WTC11 (cell line): Measurements from ENCODE around the gene EEIG2. TPM values are rescaled to one million over a fixed set of nuclear protein-coding genes. Genes with fewer than 3 reads are reported as not detected.

ENCODE experiments used
- ATAC-seq: fragments of 200-7000 bp; cut with Tn5 transposase; 2 replicates; pipeline ENCODE4 v1.10.0; 2021; ENCODE audit warnings: mild to moderate bottlenecking, moderate library complexity
- CTCF ChIA-PET: fragments of 300-600 bp; sonication (Branson Sonifier 250); formaldehyde crosslinking; loops from one replicate; lab custom pipeline; 2021; ENCODE audit warnings: antibody characterized with exemption; lab: Charles Lee
- POLR2A ChIA-PET: fragments of 350-600 bp; sonication (Branson Sonifier 250); formaldehyde crosslinking; loops from one replicate; lab custom pipeline; 2021; ENCODE audit warnings: antibody characterized with exemption; lab: Charles Lee
- DNase-seq: peaks from one replicate; pipeline ENCODE4 v3.0.0; 2021; ENCODE audit warnings: low spot score
- H3K27ac Mint-ChIP-seq: 2 replicates; pipeline ENCODE4 v1.8.0; 2021; ENCODE audit warnings: mixed read lengths
- H3K27me3 Mint-ChIP-seq: 2 replicates; pipeline ENCODE4 v1.8.0; 2021; ENCODE audit warnings: low read depth, mild to moderate bottlenecking, moderate library complexity, mixed read lengths
- H3K36me3 Mint-ChIP-seq: 2 replicates; pipeline ENCODE4 v1.8.0; 2021; ENCODE audit warnings: mixed read lengths
- H3K4me1 Mint-ChIP-seq: 2 replicates; pipeline ENCODE4 v1.8.0; 2022; ENCODE audit warnings: mixed read lengths
- H3K4me3 Mint-ChIP-seq: 2 replicates; pipeline ENCODE4 v1.8.0; 2021; ENCODE audit warnings: mild to moderate bottlenecking, moderate library complexity, mixed read lengths
- H3K9me3 Mint-ChIP-seq: 2 replicates; pipeline ENCODE4 v1.8.0; 2021; ENCODE audit warnings: mixed read lengths
- AR ChIP-seq: fragments of 250-450 bp; sonication (Bioruptor Pico); IDR thresholded peaks from 2 replicates; pipeline ENCODE4 v1.9.0; 2021; ENCODE audit warnings: mild to moderate bottlenecking
- ATF3 ChIP-seq: sonication (generic); formaldehyde crosslinking; conservative IDR thresholded peaks from 2 replicates; pipeline ENCODE4 v1.8.1; 2022; ENCODE audit warnings: mild to moderate bottlenecking, missing genetic modification reagents
- ATF6 ChIP-seq: sonication (generic); formaldehyde crosslinking; IDR thresholded peaks from 2 replicates; pipeline ENCODE4 v1.8.1; 2023; ENCODE audit warnings: mild to moderate bottlenecking, missing genetic modification reagents
- E2F4 ChIP-seq: sonication (generic); formaldehyde crosslinking; IDR thresholded peaks from 2 replicates; pipeline ENCODE4 v1.8.1; 2022; ENCODE audit warnings: low read depth, mild to moderate bottlenecking, moderate library complexity, missing genetic modification reagents, borderline replicate concordance
- ELF4 ChIP-seq: sonication (generic); formaldehyde crosslinking; IDR thresholded peaks from 2 replicates; pipeline ENCODE4 v1.8.1; 2022; ENCODE audit warnings: low read depth, mild to moderate bottlenecking, moderate library complexity, missing genetic modification reagents
- EMX1 ChIP-seq: fragments of 250-450 bp; sonication (Bioruptor Pico); IDR thresholded peaks from 2 replicates; pipeline ENCODE4 v1.8.0; 2021; ENCODE audit warnings: mild to moderate bottlenecking
- ERG ChIP-seq: fragments of 250-450 bp; sonication (Bioruptor Pico); IDR thresholded peaks from 2 replicates; pipeline ENCODE4 v1.8.0; 2021; ENCODE audit warnings: mild to moderate bottlenecking
- FOXP1 ChIP-seq: sonication (generic); formaldehyde crosslinking; IDR thresholded peaks from 2 replicates; pipeline ENCODE4 v1.8.0; 2022; ENCODE audit warnings: missing genetic modification reagents, mild to moderate bottlenecking, moderate library complexity, borderline replicate concordance
- GABPB1 ChIP-seq: sonication (generic); formaldehyde crosslinking; IDR thresholded peaks from 2 replicates; pipeline ENCODE4 v1.8.1; 2023; ENCODE audit warnings: mild to moderate bottlenecking, missing genetic modification reagents
- HMGA2 ChIP-seq: fragments of 250-450 bp; sonication (Bioruptor Pico); IDR thresholded peaks from 2 replicates; pipeline ENCODE4 v1.4.0; 2021; ENCODE audit warnings: mild to moderate bottlenecking, moderate library complexity
- SOX15 ChIP-seq: fragments of 250-450 bp; sonication (Bioruptor Pico); IDR thresholded peaks from 2 replicates; pipeline ENCODE4 v1.9.0; 2021; ENCODE audit warnings: mild to moderate bottlenecking
- TP53 ChIP-seq: sonication (generic); formaldehyde crosslinking; IDR thresholded peaks from 2 replicates; pipeline ENCODE4 v1.8.1; 2023; ENCODE audit warnings: mild to moderate bottlenecking, missing genetic modification reagents
- ZNF219 ChIP-seq: sonication (generic); formaldehyde crosslinking; IDR thresholded peaks from 2 replicates; pipeline ENCODE4 v1.8.0; 2023; ENCODE audit warnings: missing genetic modification reagents, mild to moderate bottlenecking, borderline replicate concordance
- ZNF281 ChIP-seq: sonication (generic); formaldehyde crosslinking; IDR thresholded peaks from 2 replicates; pipeline ENCODE4 v1.8.0; 2023; ENCODE audit warnings: mild to moderate bottlenecking, missing genetic modification reagents
- ZNF317 ChIP-seq: sonication (generic); formaldehyde crosslinking; IDR thresholded peaks from 2 replicates; pipeline ENCODE4 v1.8.1; 2023; ENCODE audit warnings: low read depth, mild to moderate bottlenecking, moderate library complexity, missing genetic modification reagents, borderline replicate concordance
- ZNF423 ChIP-seq: fragments of 250-450 bp; sonication (Bioruptor Pico); IDR thresholded peaks from 2 replicates; pipeline ENCODE4 v2.1.2; 2022; ENCODE audit warnings: mild to moderate bottlenecking, moderate library complexity
- ZNF512 ChIP-seq: sonication (generic); formaldehyde crosslinking; IDR thresholded peaks from 2 replicates; pipeline ENCODE4 v1.8.1; 2022; ENCODE audit warnings: missing genetic modification reagents, borderline replicate concordance
- ZNF532 ChIP-seq: fragments of 250-450 bp; sonication (Bioruptor Pico); IDR thresholded peaks from 2 replicates; pipeline ENCODE4 v1.9.0; 2021; ENCODE audit warnings: mild to moderate bottlenecking, borderline replicate concordance
- total RNA-seq: library from RNA; stranded (reverse); gene quantifications from 3 replicates; pipeline ENCODE4 v1.2.3, GENCODE V29; 2021

EEIG2 gene
- total RNA-seq, 1 experiment from 2014 or later = 65.7 TPM

GRCh38 chr1:108556499-108556898 lies 3.4 kb upstream of the EEIG2 start:
- H3K9me3 Mint-ChIP-seq = no peaks in the 10 kb centered on the region
- ChIA-PET POLR2A (no interaction called here), CTCF (interaction anchor here (0.6 kb wide), 1 partner anchor 625 kb away, joined by 3 read pairs; no protein-coding TSS in a partner anchor)
- no peaks in the 10 kb centered on the region; the same call in 1 of the 2 replicates for H3K27me3 Mint-ChIP-seq
- H3K4me3 Mint-ChIP-seq = no peak overlapping the region
- DNase-seq (no peak), ATAC-seq (no peak)
- H3K27ac Mint-ChIP-seq = no peak overlapping the region
- H3K36me3 Mint-ChIP-seq = no peaks in the 10 kb centered on the region
- peaks cover 20% of the 10 kb centered on the region for H3K4me1 Mint-ChIP-seq
- TF ChIP-seq SOX15 (CRISPR knock-in tag) = no peak
- TF ChIP-seq ZNF281 (CRISPR knock-in tag) = no peak
- TF ChIP-seq EMX1 (CRISPR knock-in tag) = no peak
- TF ChIP-seq ELF4 (CRISPR knock-in tag) = no peak
- no peak for TF ChIP-seq FOXP1 (CRISPR knock-in tag)
- no peak for TF ChIP-seq ZNF532
- no peak for TF ChIP-seq ATF6 (CRISPR knock-in tag)
- TF ChIP-seq GABPB1 = no peak
- TF ChIP-seq HMGA2 (CRISPR knock-in tag) = no peak
- TF ChIP-seq ZNF423 (CRISPR knock-in tag) = no peak
- TF ChIP-seq ERG = no peak
- TF ChIP-seq E2F4 = no peak
- no peak for TF ChIP-seq ZNF219 (CRISPR knock-in tag)
- TF ChIP-seq AR (CRISPR knock-in tag) = no peak
- TF ChIP-seq ZNF512 (CRISPR knock-in tag) = no peak
- TF ChIP-seq ZNF317 (CRISPR knock-in tag) = no peak
- no peak for TF ChIP-seq ATF3 (CRISPR knock-in tag)
- no peak for TF ChIP-seq TP53
